GM19351 (cell line): ENCODE measurements around the gene CAPN12.

Source experiments
- ATAC-seq: cut with Tn5 transposase; IDR thresholded peaks from one replicate; pipeline ENCODE4 v1.9.1; 2021; ENCODE audit warnings: mild to moderate bottlenecking, moderate library complexity; ENCODE audit not compliant: unreplicated experiment

CAPN12 gene

GRCh38 chr19:38682872-38683392 is 61.3 kb downstream of the CAPN12 start:
- ATAC-seq = no peak

- no peak for ATAC-seq
Measured at GRCh38 chr19:38682195-38682867, 61.9 kb downstream of the CAPN12 start.
